ENCODE data around the gene KCNJ14. TPM values are rescaled to one million over a fixed set of nuclear protein-coding genes. Genes with fewer than 3 reads are reported as not detected.

The KCNJ14 gene
- total and polyA plus RNA-seq, 3 experiments from 2014 or later = 0.12 to 2.0 (median 1.8) TPM

- ChIA-PET POLR2A (no interaction called here), CTCF (interaction anchor here (0.6 to 2.0 kb wide), 3 partner anchors 18 to 72 kb away, joined by 3 to 7 read pairs (median 3); no protein-coding TSS in a partner anchor)
- Histone ChIP-seq H3K4me1 (ENCODE audit: insufficient read depth, low read length) (peaks cover 28% of the 10 kb centered on the region), H3K27ac (ENCODE audit: low read depth, low read length) (peak overlapping the region; percentile 28), H3K27me3 (ENCODE audit: insufficient read depth, low read length, poor library complexity, severe bottlenecking) (no peaks in the 10 kb centered on the region), H3K4me3 (ENCODE audit: low read length) (peak overlapping the region; percentile 89), H3K9me3 (ENCODE audit: low read length) (no peaks in the 10 kb centered on the region), H3K36me3 (ENCODE audit: insufficient read depth, low read length) (no peaks in the 10 kb centered on the region)
- Mint-ChIP-seq H3K36me3 (peaks cover 0 to 15% (median under 1%) of the 10 kb centered on the region in 3 donors), H3K9me3 (no peaks in the 10 kb centered on the region), H3K4me1 (peaks cover 13 to 16% (median 15%) of the 10 kb centered on the region in 3 donors), H3K27me3 (no peaks in the 10 kb centered on the region), H3K27ac (no peak overlapping the region), H3K4me3 (no peak overlapping the region)
- DNase-seq = peak in 2 of 5 donors; percentile 22 to 35
These were observed 57.3 kb downstream of the KCNJ14 start for GRCh38 chr19:48512504-48513288.

GRCh38 chr19:48513289-48514122 is 58.1 kb downstream of the KCNJ14 start:
- peak overlapping the region; percentile 89 for H3K4me3 ChIP-seq (ENCODE audit: low read length)
- peak overlapping the region in 6 of 8 donors; percentile 70 to 92 (median 90) for H3K27ac Mint-ChIP-seq

GRCh38 chr19:48514123-48514458 is 58.7 kb downstream of the KCNJ14 start:
- Mint-ChIP-seq H3K27me3 (no peaks in the 10 kb centered on the region), H3K9me3 (no peaks in the 10 kb centered on the region), H3K4me1 (peaks cover 13 to 16% (median 15%) of the 10 kb centered on the region in 3 donors), H3K27ac (peak overlapping the region in 3 of 8 donors; percentile 70 to 90 (median 90)), H3K36me3 (peaks cover 0 to 7% (median 0%) of the 10 kb centered on the region in 3 donors), H3K4me3 (peak overlapping the region in 1 of 7 donors; percentile 39)
- H3K36me3 ChIP-seq (ENCODE audit: insufficient read depth, low read length) = no peaks in the 10 kb centered on the region
- H3K27me3 ChIP-seq (ENCODE audit: insufficient read depth, low read length, poor library complexity, severe bottlenecking) = no peaks in the 10 kb centered on the region
- DNase-seq = no peak
- H3K27ac ChIP-seq (ENCODE audit: low read depth, low read length) = no peak overlapping the region
- peak overlapping the region; percentile 89 for H3K4me3 ChIP-seq (ENCODE audit: low read length)
- H3K9me3 ChIP-seq (ENCODE audit: low read length) = no peaks in the 10 kb centered on the region
- ChIA-PET CTCF (interaction anchor here (2.0 kb wide), 1 partner anchor 70 kb away, joined by 7 read pairs; no protein-coding TSS in a partner anchor), POLR2A (interaction anchor here (0.6 to 1.2 kb wide), 4 partner anchors 21 to 755 kb away, joined by 3 to 5 read pairs (median 3); partner anchors contain the start of gene RPL18)
- peaks cover 28% of the 10 kb centered on the region for H3K4me1 ChIP-seq (ENCODE audit: insufficient read depth, low read length)

More at GRCh38 chr19:48513289-48514122, 58.1 kb downstream of the KCNJ14 start:
- Histone ChIP-seq H3K27ac (ENCODE audit: low read depth, low read length) (peak overlapping the region; percentile 59), H3K27me3 (ENCODE audit: insufficient read depth, low read length, poor library complexity, severe bottlenecking) (no peaks in the 10 kb centered on the region), H3K36me3 (ENCODE audit: insufficient read depth, low read length) (no peaks in the 10 kb centered on the region), H3K4me1 (ENCODE audit: insufficient read depth, low read length) (peaks cover 28% of the 10 kb centered on the region), H3K9me3 (ENCODE audit: low read length) (no peaks in the 10 kb centered on the region)
- CTCF ChIA-PET = interaction anchor here (2.0 kb wide), 1 partner anchor 71 kb away, joined by 7 read pairs; no protein-coding TSS in a partner anchor
- H3K9me3 Mint-ChIP-seq = no peaks in the 10 kb centered on the region
- H3K4me1 Mint-ChIP-seq = peaks cover 13 to 16% (median 15%) of the 10 kb centered on the region in 3 donors
- peak; percentile 58 to 85 (median 65) for DNase-seq
- H3K27me3 Mint-ChIP-seq = no peaks in the 10 kb centered on the region
- no peak overlapping the region for H3K4me3 Mint-ChIP-seq
- H3K36me3 Mint-ChIP-seq = peaks cover 0 to 7% (median 0%) of the 10 kb centered on the region in 3 donors
- POLR2A ChIA-PET = interaction anchor here (0.6 to 1.2 kb wide), 4 partner anchors 20 to 754 kb away, joined by 3 to 5 read pairs (median 3); partner anchors contain the start of gene RPL18

- Mint-ChIP-seq H3K27me3 (no peaks in the 10 kb centered on the region), H3K27ac (peak overlapping the region in 1 of 8 donors; percentile 57), H3K4me1 (peaks cover 4 to 7% (median 5%) of the 10 kb centered on the region in 3 donors), H3K9me3 (no peaks in the 10 kb centered on the region), H3K36me3 (peaks cover 0 to 1% (median 0%) of the 10 kb centered on the region in 3 donors), H3K4me3 (peak overlapping the region in 1 of 7 donors; percentile 65)
- H3K4me1 ChIP-seq (ENCODE audit: insufficient read depth, low read length) = peaks cover 19% of the 10 kb centered on the region
- no peak for DNase-seq
- H3K9me3 ChIP-seq (ENCODE audit: low read length) = no peaks in the 10 kb centered on the region
- no peaks in the 10 kb centered on the region for H3K27me3 ChIP-seq (ENCODE audit: insufficient read depth, low read length, poor library complexity, severe bottlenecking)
- no peak overlapping the region for H3K4me3 ChIP-seq (ENCODE audit: low read length)
- CTCF ChIA-PET = interaction anchor here (1.6 to 2.1 kb wide), 3 partner anchors 10 to 68 kb away, joined by 5 read pairs; no protein-coding TSS in a partner anchor
- H3K27ac ChIP-seq (ENCODE audit: low read depth, low read length) = no peak overlapping the region
- no peaks in the 10 kb centered on the region for H3K36me3 ChIP-seq (ENCODE audit: insufficient read depth, low read length)
- POLR2A ChIA-PET = no interaction called here
These were observed 61.2 kb downstream of the KCNJ14 start for GRCh38 chr19:48516536-48516935.

Other genes starting within 250 kb of the KCNJ14 start
- 100 to 1,000 TPM; 132 TPM for gene CARD8, start 199.7 kb upstream of the KCNJ14 start, total RNA-seq
- gene CARD8, start 199.7 kb upstream of the KCNJ14 start, polyA plus RNA-seq = 95.8 TPM
- under 1 TPM in 1 of 2 experiments, not detected in 1; 0.13 TPM for gene ZNF114, start 185.5 kb upstream of the KCNJ14 start, total RNA-seq
- not detected for gene ZNF114, start 185.5 kb upstream of the KCNJ14 start, polyA plus RNA-seq
- 100 to 1,000 TPM; 273 to 278 TPM for gene EMP3, start 130.0 kb upstream of the KCNJ14 start, total RNA-seq
- gene EMP3, start 130.0 kb upstream of the KCNJ14 start, polyA plus RNA-seq = 1,041 TPM
- 10 to 100 TPM; 11.4 to 15.8 TPM for gene TMEM143, start 91.6 kb upstream of the KCNJ14 start, total RNA-seq
- 9.2 TPM for gene TMEM143, start 91.6 kb upstream of the KCNJ14 start, polyA plus RNA-seq
- gene SYNGR4, start 91.2 kb upstream of the KCNJ14 start, total RNA-seq = not detected
- not detected for gene SYNGR4, start 91.2 kb upstream of the KCNJ14 start, polyA plus RNA-seq
- gene KDELR1, start 64.0 kb upstream of the KCNJ14 start, total RNA-seq = 10 to 100 TPM; 78.7 to 82.9 TPM
- 32.5 TPM for gene KDELR1, start 64.0 kb upstream of the KCNJ14 start, polyA plus RNA-seq
- under 1 TPM; 0.13 to 0.26 TPM for gene GRIN2D, start 61.9 kb upstream of the KCNJ14 start, total RNA-seq
- gene GRIN2D, start 61.9 kb upstream of the KCNJ14 start, polyA plus RNA-seq = 0.05 TPM
- 100 to 1,000 TPM; 105 to 107 TPM for gene GRWD1, start 9.6 kb upstream of the KCNJ14 start, total RNA-seq
- 45.6 TPM for gene GRWD1, start 9.6 kb upstream of the KCNJ14 start, polyA plus RNA-seq
- gene CYTH2, start 13.8 kb downstream of the KCNJ14 start, total RNA-seq = 10 to 100 TPM; 30.7 to 33.3 TPM
- gene CYTH2, start 13.8 kb downstream of the KCNJ14 start, polyA plus RNA-seq = 34.8 TPM
- 1 to 10 TPM; 4.6 to 4.7 TPM for gene LMTK3, start 56.3 kb downstream of the KCNJ14 start, total RNA-seq
- gene LMTK3, start 56.3 kb downstream of the KCNJ14 start, polyA plus RNA-seq = not detected
- not detected for gene SULT2B1, start 96.6 kb downstream of the KCNJ14 start, total RNA-seq
- gene SULT2B1, start 96.6 kb downstream of the KCNJ14 start, polyA plus RNA-seq = not detected
- not detected for gene SPACA4, start 151.2 kb downstream of the KCNJ14 start, total RNA-seq
- not detected for gene SPACA4, start 151.2 kb downstream of the KCNJ14 start, polyA plus RNA-seq
- 1 to 10 TPM; 3.7 to 5.4 TPM for gene FAM83E, start 159.5 kb downstream of the KCNJ14 start, total RNA-seq
- gene FAM83E, start 159.5 kb downstream of the KCNJ14 start, polyA plus RNA-seq = not detected
- gene RPL18, start 163.6 kb downstream of the KCNJ14 start, total RNA-seq = 1,000 to 10,000 TPM; 1,778 to 1,810 TPM
- 1,821 TPM for gene RPL18, start 163.6 kb downstream of the KCNJ14 start, polyA plus RNA-seq
- gene SPHK2, start 163.9 kb downstream of the KCNJ14 start, total RNA-seq = 10 to 100 TPM; 37.5 to 38.5 TPM
- gene SPHK2, start 163.9 kb downstream of the KCNJ14 start, polyA plus RNA-seq = 10.2 TPM
- gene DBP, start 181.8 kb downstream of the KCNJ14 start, total RNA-seq = 10 to 100 TPM; 10.9 to 12.1 TPM
- 84.1 TPM for gene DBP, start 181.8 kb downstream of the KCNJ14 start, polyA plus RNA-seq
- 10 to 100 TPM; 12.7 to 13.0 TPM for gene CA11, start 190.6 kb downstream of the KCNJ14 start, total RNA-seq
- 8.3 TPM for gene CA11, start 190.6 kb downstream of the KCNJ14 start, polyA plus RNA-seq
- gene NTN5, start 217.4 kb downstream of the KCNJ14 start, total RNA-seq = under 1 TPM; 0.11 to 0.33 TPM
- gene NTN5, start 217.4 kb downstream of the KCNJ14 start, polyA plus RNA-seq = not detected
- gene FUT2, start 240.4 kb downstream of the KCNJ14 start, total RNA-seq = not detected
- 0.33 TPM for gene FUT2, start 240.4 kb downstream of the KCNJ14 start, polyA plus RNA-seq

Measured in CD8-positive, alpha-beta memory T cell (primary cell).